OCI-LY1 (cell line): ENCODE data around the gene MACF1.

Source experiments
- H2AFZ ChIP-seq: fragments of 200-600 bp; sonication (generic), shearing (Covaris generic); 2 replicates; pipeline ENCODE4 v1.6.0; 2014; ENCODE audit warnings: antibody characterized with exemption, mild to moderate bottlenecking, low read length
- H3F3A ChIP-seq: fragments of 200-600 bp; sonication (generic), shearing (Covaris generic); 2 replicates; pipeline ENCODE4 v1.6.0; 2014; ENCODE audit warnings: mild to moderate bottlenecking, antibody characterized with exemption, low read length, moderate library complexity; ENCODE audit not compliant: insufficient read depth
- H3K27ac ChIP-seq: fragments of 200-600 bp; sonication (generic); 2 replicates; pipeline ENCODE4 v1.5.1; 2014; ENCODE audit warnings: low read length, mixed run types, mild to moderate bottlenecking, low read depth; ENCODE audit not compliant: poor library complexity, severe bottlenecking
- H3K27me3 ChIP-seq: fragments of 200-600 bp; sonication (generic); 2 replicates; pipeline ENCODE4 v1.6.0; 2014; ENCODE audit warnings: antibody characterized with exemption, mild to moderate bottlenecking, low read length, moderate library complexity; ENCODE audit not compliant: insufficient read depth
- H3K36me3 ChIP-seq: fragments of 200-600 bp; sonication (generic); 2 replicates; pipeline ENCODE4 v1.6.1; 2014; ENCODE audit warnings: mild to moderate bottlenecking, antibody characterized with exemption, low read length, moderate library complexity, mixed read lengths; ENCODE audit not compliant: insufficient read depth
- H3K4me1 ChIP-seq: fragments of 200-600 bp; sonication (generic); 2 replicates; pipeline ENCODE4 v1.5.1; 2014; ENCODE audit warnings: mild to moderate bottlenecking, low read length, moderate library complexity; ENCODE audit not compliant: insufficient read depth, severe bottlenecking
- H3K4me2 ChIP-seq: fragments of 200-600 bp; sonication (generic), shearing (Covaris generic); 2 replicates; pipeline ENCODE4 v1.6.1; 2014; ENCODE audit warnings: low read length
- H3K4me3 ChIP-seq: fragments of 200-600 bp; sonication (generic); 2 replicates; pipeline ENCODE4 v1.5.1; 2014; ENCODE audit warnings: low read length, low read depth, mild to moderate bottlenecking, mixed read lengths; ENCODE audit not compliant: poor library complexity, severe bottlenecking
- H3K79me2 ChIP-seq: fragments of 200-600 bp; shearing (Covaris generic); 2 replicates; pipeline ENCODE4 v1.6.1; 2016; ENCODE audit warnings: mixed run types, low read length, mixed read lengths; ENCODE audit not compliant: insufficient read depth
- H3K9ac ChIP-seq: fragments of 200-600 bp; sonication (generic), shearing (Covaris generic); 2 replicates; pipeline ENCODE4 v1.6.1; 2014; ENCODE audit warnings: mild to moderate bottlenecking, low read length, mixed read lengths
- H3K9me2 ChIP-seq: fragments of 200-600 bp; sonication (generic), shearing (Covaris generic); 2 replicates; pipeline ENCODE4 v1.6.1; 2014; ENCODE audit warnings: low read depth, mild to moderate bottlenecking, low read length, mixed read lengths
- H3K9me3 ChIP-seq: fragments of 200-600 bp; shearing (Covaris generic); 2 replicates; pipeline ENCODE4 v1.6.1; 2014; ENCODE audit warnings: low read length, mixed read lengths
- H4K20me1 ChIP-seq: fragments of 200-600 bp; sonication (generic), shearing (Covaris generic); 2 replicates; pipeline ENCODE4 v1.6.0; 2016; ENCODE audit warnings: mild to moderate bottlenecking, low read length; ENCODE audit not compliant: insufficient read depth
- EZH2 ChIP-seq: fragments of 200-600 bp; sonication (generic), shearing (Covaris generic); IDR thresholded peaks from 2 replicates; pipeline ENCODE4 v1.8.0; 2017; ENCODE audit warnings: borderline replicate concordance, mixed run types, mild to moderate bottlenecking, antibody characterized with exemption, low read length, moderate library complexity, mixed read lengths
- TF ChIP-seq, protein P1 (sequence below): fragments of 200-600 bp; sonication (generic), shearing (Covaris generic); IDR thresholded peaks from 2 replicates; pipeline ENCODE4 v1.5.1; 2017; ENCODE audit warnings: mild to moderate bottlenecking, antibody characterized with exemption, low read length, moderate library complexity, mixed read lengths

Gene MACF1

DNA sequence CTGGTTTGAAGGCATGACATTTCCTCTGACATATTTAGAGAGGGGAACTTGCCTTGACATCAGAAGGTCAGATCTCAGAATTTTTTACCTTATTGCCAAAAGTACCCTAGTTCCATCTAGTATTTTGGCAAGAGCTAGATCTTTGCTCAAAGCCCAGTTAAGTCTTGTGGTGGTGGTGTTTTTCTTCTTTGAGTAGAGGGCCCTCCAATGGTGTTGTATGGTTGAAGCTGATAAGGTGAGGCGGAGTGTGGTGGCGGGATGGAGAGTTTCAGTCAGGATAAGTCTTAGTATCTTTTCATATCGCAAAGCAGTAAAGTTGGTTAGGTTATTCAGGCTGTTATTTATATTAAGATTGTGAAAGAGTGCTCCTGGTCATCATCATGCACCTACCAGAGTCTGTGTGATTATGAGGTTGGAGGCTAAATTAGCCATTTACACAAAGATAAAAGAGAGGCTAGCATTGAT lies 20.1 kb upstream of the MACF1 start:
- no peak overlapping the region for H3K4me3 ChIP-seq
- H3K79me2 ChIP-seq, result no peaks in the 10 kb centered on the region
- no peak overlapping the region for H3K9ac ChIP-seq
- H4K20me1 ChIP-seq, result no peaks in the 10 kb centered on the region
- H3K27me3 ChIP-seq, result no peaks in the 10 kb centered on the region; the same call in 1 of the 2 replicates
- H2AFZ ChIP-seq, result no peak overlapping the region
- no peak for TF ChIP-seq EZH2
- TF ChIP-seq, protein P1, sequence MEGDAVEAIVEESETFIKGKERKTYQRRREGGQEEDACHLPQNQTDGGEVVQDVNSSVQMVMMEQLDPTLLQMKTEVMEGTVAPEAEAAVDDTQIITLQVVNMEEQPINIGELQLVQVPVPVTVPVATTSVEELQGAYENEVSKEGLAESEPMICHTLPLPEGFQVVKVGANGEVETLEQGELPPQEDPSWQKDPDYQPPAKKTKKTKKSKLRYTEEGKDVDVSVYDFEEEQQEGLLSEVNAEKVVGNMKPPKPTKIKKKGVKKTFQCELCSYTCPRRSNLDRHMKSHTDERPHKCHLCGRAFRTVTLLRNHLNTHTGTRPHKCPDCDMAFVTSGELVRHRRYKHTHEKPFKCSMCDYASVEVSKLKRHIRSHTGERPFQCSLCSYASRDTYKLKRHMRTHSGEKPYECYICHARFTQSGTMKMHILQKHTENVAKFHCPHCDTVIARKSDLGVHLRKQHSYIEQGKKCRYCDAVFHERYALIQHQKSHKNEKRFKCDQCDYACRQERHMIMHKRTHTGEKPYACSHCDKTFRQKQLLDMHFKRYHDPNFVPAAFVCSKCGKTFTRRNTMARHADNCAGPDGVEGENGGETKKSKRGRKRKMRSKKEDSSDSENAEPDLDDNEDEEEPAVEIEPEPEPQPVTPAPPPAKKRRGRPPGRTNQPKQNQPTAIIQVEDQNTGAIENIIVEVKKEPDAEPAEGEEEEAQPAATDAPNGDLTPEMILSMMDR, result no peak
- H3K9me3 ChIP-seq, result no peaks in the 10 kb centered on the region; the same call in 1 of the 2 replicates
- peaks cover 7% of the 10 kb centered on the region for H3K4me1 ChIP-seq
- H3F3A ChIP-seq, result no peaks in the 10 kb centered on the region
- no peaks in the 10 kb centered on the region for H3K36me3 ChIP-seq
- H3K27ac ChIP-seq, result no peak overlapping the region
- H3K9me2 ChIP-seq, result no peaks in the 10 kb centered on the region
- H3K4me2 ChIP-seq, result no peak overlapping the region

DNA sequence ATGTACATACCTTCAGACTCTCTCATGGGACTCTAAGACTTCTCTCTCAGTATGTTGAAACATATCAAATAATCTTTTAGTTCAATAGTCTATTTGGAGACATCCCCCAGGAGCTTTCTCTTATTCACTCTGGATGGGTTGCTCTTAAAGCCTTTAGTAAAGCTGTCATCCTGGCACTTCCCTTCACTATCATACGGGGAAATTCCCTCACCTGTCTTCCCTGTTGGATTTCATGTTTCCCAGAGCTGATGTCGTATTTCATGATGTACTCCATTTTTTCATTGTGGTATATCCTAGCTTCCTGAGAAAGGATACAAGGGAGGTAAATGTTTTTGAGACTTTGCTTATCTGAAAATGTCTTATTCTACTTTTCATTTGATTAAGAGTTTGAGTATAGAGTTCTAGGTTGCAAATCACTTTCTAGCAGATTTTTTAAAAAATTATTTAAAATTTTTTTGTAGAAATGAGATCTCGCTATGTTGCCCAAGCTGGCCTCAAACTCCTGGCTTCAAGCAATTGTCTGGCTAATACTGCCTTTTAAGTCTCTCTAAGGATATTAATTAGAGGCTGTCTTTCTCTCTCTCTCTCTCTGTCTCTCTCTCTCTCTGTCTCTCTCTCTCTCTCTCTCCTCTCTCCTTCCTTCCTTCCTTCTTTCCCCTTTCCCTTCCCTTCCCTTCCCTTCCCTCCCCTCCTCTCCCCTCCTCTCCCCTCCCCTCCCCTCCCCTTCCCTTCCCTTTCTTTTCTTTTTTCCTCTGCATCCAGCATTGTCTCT lies 17.0 kb upstream of the MACF1 start:
- no peak overlapping the region for H3K9ac ChIP-seq
- no peaks in the 10 kb centered on the region for H3K27me3 ChIP-seq
- no peak overlapping the region for H3K4me3 ChIP-seq
- peaks cover 11% of the 10 kb centered on the region for H3K4me1 ChIP-seq
- no peaks in the 10 kb centered on the region for H3K9me2 ChIP-seq
- H3K9me3 ChIP-seq, result no peaks in the 10 kb centered on the region; the same call in 1 of the 2 replicates
- TF ChIP-seq, protein P1, result no peak
- no peak for TF ChIP-seq EZH2
- no peaks in the 10 kb centered on the region for H3F3A ChIP-seq
- H2AFZ ChIP-seq, result no peak overlapping the region
- H4K20me1 ChIP-seq, result no peaks in the 10 kb centered on the region
- no peaks in the 10 kb centered on the region for H3K79me2 ChIP-seq
- no peak overlapping the region for H3K4me2 ChIP-seq
- H3K27ac ChIP-seq, result no peak overlapping the region
- no peaks in the 10 kb centered on the region for H3K36me3 ChIP-seq

DNA sequence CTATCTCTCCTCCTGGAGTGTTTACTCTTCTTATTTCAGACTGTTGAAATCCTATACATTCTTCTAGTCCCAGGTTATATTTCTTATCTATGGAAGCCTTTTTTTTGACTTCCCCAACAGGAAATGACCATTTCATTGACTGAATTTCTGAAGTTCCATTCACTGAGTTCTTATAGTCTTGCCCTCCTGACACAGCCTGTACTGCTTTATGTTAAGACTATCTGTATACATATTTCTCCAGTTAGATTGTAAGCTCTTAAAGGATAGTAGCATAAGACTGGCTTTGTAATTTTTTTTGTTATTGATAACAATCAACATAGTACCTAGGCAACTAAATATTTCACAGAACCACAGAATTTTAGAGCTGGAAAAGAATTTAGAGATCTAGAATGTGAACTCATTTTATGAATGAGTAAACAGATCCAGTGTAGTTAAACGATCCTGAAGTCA lies 14.9 kb upstream of the MACF1 start:
- Histone ChIP-seq H3K9me2 (no peaks in the 10 kb centered on the region), H3K27me3 (no peaks in the 10 kb centered on the region), H3K27ac (no peak overlapping the region), H3F3A (no peaks in the 10 kb centered on the region), H3K9ac (no peak overlapping the region), H3K9me3 (no peaks in the 10 kb centered on the region), H3K36me3 (no peaks in the 10 kb centered on the region), H4K20me1 (no peaks in the 10 kb centered on the region), H3K79me2 (no peaks in the 10 kb centered on the region), H3K4me1 (peaks cover 7% of the 10 kb centered on the region), H3K4me2 (no peak overlapping the region), H3K4me3 (no peak overlapping the region), H2AFZ (no peak overlapping the region)
- TF ChIP-seq EZH2, result no peak
- TF ChIP-seq, protein P1, result no peak
